H9 (cell line): ENCODE measurements around the gene PNPO. TPM values are rescaled to one million over a fixed set of nuclear protein-coding genes. Genes with fewer than 3 reads are reported as not detected.
A peak's percentile ranks its signal among the peaks of the same experiment; 100 is the strongest.

Experiments
- DNase-seq: peaks from one replicate; pipeline ENCODE4 v3.0.0-alpha.2; 2017
- H2AFZ ChIP-seq: one replicate; pipeline ENCODE4 v1.6.1; 2013; ENCODE audit warnings: mild to moderate bottlenecking, low read length, control low read depth, moderate library complexity
- H2AK5ac ChIP-seq: 2 replicates; pipeline ENCODE4 v1.6.1; 2013; ENCODE audit warnings: low read length, control low read depth, mixed read lengths; ENCODE audit not compliant: insufficient read length
- H2BK120ac ChIP-seq: one replicate; pipeline ENCODE4 v1.6.1; 2013; ENCODE audit warnings: low read depth, mild to moderate bottlenecking, low read length, control low read depth, inconsistent platforms; ENCODE audit not compliant: poor library complexity, severe bottlenecking
- H2BK12ac ChIP-seq: 2 replicates; pipeline ENCODE4 v1.6.1; 2013; ENCODE audit warnings: low read length, control low read depth, mixed read lengths, low read depth; ENCODE audit not compliant: insufficient read length
- H2BK15ac ChIP-seq: 2 replicates; pipeline ENCODE4 v1.6.1; 2013; ENCODE audit warnings: low read depth, low read length, control low read depth
- H2BK20ac ChIP-seq: one replicate; pipeline ENCODE4 v1.6.1; 2013; ENCODE audit warnings: low read depth, mild to moderate bottlenecking, low read length, control low read depth, inconsistent platforms; ENCODE audit not compliant: poor library complexity, severe bottlenecking
- H2BK5ac ChIP-seq: 2 replicates; pipeline ENCODE4 v1.6.1; 2013; ENCODE audit warnings: low read length, control low read depth, mixed read lengths; ENCODE audit not compliant: insufficient read length
- H3K14ac ChIP-seq: 2 replicates; pipeline ENCODE4 v1.6.1; 2013; ENCODE audit warnings: low read length, control low read depth; ENCODE audit not compliant: insufficient read depth
- H3K18ac ChIP-seq: 2 replicates; pipeline ENCODE4 v1.6.1; 2013; ENCODE audit warnings: low read depth, mild to moderate bottlenecking, mixed read lengths, low read length, control low read depth; ENCODE audit not compliant: insufficient read length
- H3K23ac ChIP-seq: 2 replicates; pipeline ENCODE4 v1.6.1; 2013; ENCODE audit warnings: low read length, control low read depth, mixed read lengths, low read depth; ENCODE audit not compliant: insufficient read length
- H3K23me2 ChIP-seq: 2 replicates; pipeline ENCODE4 v1.6.1; 2013; ENCODE audit warnings: low read depth, mild to moderate bottlenecking, mixed read lengths, low read length, control low read depth; ENCODE audit not compliant: insufficient read length, poor library complexity, severe bottlenecking
- H3K27ac ChIP-seq: 2 replicates; pipeline ENCODE4 v1.5.1; 2013; ENCODE audit warnings: low read length, control low read depth, mixed read lengths, low read depth; ENCODE audit not compliant: insufficient read length
- H3K27me3 ChIP-seq: 2 replicates; pipeline ENCODE4 v1.6.1; 2013; ENCODE audit warnings: low read length, control low read depth, inconsistent platforms; ENCODE audit not compliant: insufficient read depth
- H3K4ac ChIP-seq: 2 replicates; pipeline ENCODE4 v1.6.1; 2013; ENCODE audit warnings: low read depth, mild to moderate bottlenecking, control low read depth, inconsistent platforms, low read length, moderate library complexity
- H3K4me1 ChIP-seq: 2 replicates; pipeline ENCODE4 v1.6.1; 2013; ENCODE audit warnings: low read length, control low read depth, inconsistent platforms; ENCODE audit not compliant: insufficient read depth
- H3K4me2 ChIP-seq: 2 replicates; pipeline ENCODE4 v1.6.1; 2013; ENCODE audit warnings: low read length, control low read depth, mixed read lengths; ENCODE audit not compliant: insufficient read length, insufficient read depth
- H3K56ac ChIP-seq: 2 replicates; pipeline ENCODE4 v1.6.1; 2013; ENCODE audit warnings: low read depth, mild to moderate bottlenecking, mixed read lengths, low read length, control low read depth; ENCODE audit not compliant: insufficient read length
- H3K79me1 ChIP-seq: 2 replicates; pipeline ENCODE4 v1.6.1; 2013; ENCODE audit warnings: low read depth, mild to moderate bottlenecking, moderate library complexity, low read length, control low read depth, inconsistent platforms; ENCODE audit not compliant: insufficient read depth, poor library complexity, severe bottlenecking
- H3K79me2 ChIP-seq: 2 replicates; pipeline ENCODE4 v1.6.1; 2013; ENCODE audit warnings: low read length, control low read depth, inconsistent platforms; ENCODE audit not compliant: insufficient read depth
- H3K9ac ChIP-seq: 2 replicates; pipeline ENCODE4 v1.6.1; 2013; ENCODE audit warnings: low read length, control low read depth, mixed read lengths; ENCODE audit not compliant: insufficient read length; ENCODE audit errors: extremely low read depth
- H3K9me3 ChIP-seq: one replicate; pipeline ENCODE4 v1.6.1; 2013; ENCODE audit warnings: low read depth, low read length, inconsistent platforms; ENCODE audit not compliant: control insufficient read depth
- H3T11ph ChIP-seq: one replicate; pipeline ENCODE4 v1.6.1; 2013; ENCODE audit warnings: mild to moderate bottlenecking, low read length, control low read depth, inconsistent platforms
- H4K20me1 ChIP-seq: one replicate; pipeline ENCODE4 v1.6.1; 2013; ENCODE audit not compliant: control insufficient read depth, insufficient read length, insufficient read depth
- H4K5ac ChIP-seq: 2 replicates; pipeline ENCODE4 v1.6.1; 2013; ENCODE audit warnings: low read depth, mild to moderate bottlenecking, mixed read lengths, low read length, control low read depth; ENCODE audit not compliant: insufficient read length
- H4K8ac ChIP-seq: replicated peaks from 2 replicates; pipeline ENCODE4 v1.6.1; 2013; ENCODE audit warnings: low read length, control low read depth, mixed read lengths, low read depth; ENCODE audit not compliant: insufficient read length
- H4K91ac ChIP-seq: 2 replicates; pipeline ENCODE4 v1.6.1; 2013; ENCODE audit warnings: low read depth, mild to moderate bottlenecking, moderate library complexity, mixed read lengths, low read length, control low read depth; ENCODE audit not compliant: insufficient read length
- H3K27ac Mint-ChIP-seq, 3 experiments: 2 replicates in 2 of 3; 3 replicates in 1 of 3; pipeline ENCODE4 v1.8.0; 2020 to 2021; ENCODE audit warnings: mixed read lengths in 3 of 3, mild to moderate bottlenecking in 1 of 3, moderate library complexity in 1 of 3
- H3K27me3 Mint-ChIP-seq: 2 replicates; pipeline ENCODE4 v1.8.0; 2021; ENCODE audit warnings: low read depth, mild to moderate bottlenecking, moderate library complexity, mixed read lengths
- H3K36me3 Mint-ChIP-seq, 3 experiments: 2 replicates in 2 of 3; 3 replicates in 1 of 3; pipeline ENCODE4 v1.8.0; 2020 to 2021; ENCODE audit warnings: low read depth in 3 of 3, mixed read lengths in 3 of 3; ENCODE audit not compliant: insufficient read depth in 1 of 3
- H3K4me1 Mint-ChIP-seq, 2 experiments: 2 replicates each; pipeline ENCODE4 v1.8.0; 2020; ENCODE audit warnings: mixed read lengths in 2 of 2
- H3K4me3 Mint-ChIP-seq, 2 experiments: 2 replicates in 1 of 2; 3 replicates in 1 of 2; pipeline ENCODE4 v1.8.0; 2020 to 2021; ENCODE audit warnings: mild to moderate bottlenecking in 2 of 2, mixed read lengths in 2 of 2, moderate library complexity in 1 of 2
- H3K9me3 Mint-ChIP-seq, 2 experiments: 2 replicates in 1 of 2; 3 replicates in 1 of 2; pipeline ENCODE4 v1.8.0; 2020; ENCODE audit warnings: mild to moderate bottlenecking in 2 of 2, mixed read lengths in 2 of 2, moderate library complexity in 1 of 2
- WGBS: extraction: QIAGEN DNeasy Blood & Tissue Kit; methylation state at CpG from one replicate; pipeline ENCODE4 v1.1.7; 2013; ENCODE audit warnings: missing lambda C conversion rate, low lambda C conversion rate, mixed read lengths; ENCODE audit not compliant: insufficient read length; ENCODE audit errors: extremely low coverage; 5-methylcytosine and 5-hydroxymethylcytosine counted together
- total RNA-seq: library from RNA; stranded (reverse); gene quantifications from 2 replicates; pipeline ENCODE4 v1.2.1, GENCODE V29; 2021
- TF ChIP-seq, protein P1 (sequence below): fragments of 200-600 bp; sonication (generic); conservative IDR thresholded peaks from 3 replicates; pipeline ENCODE4 v1.8.0; 2021; ENCODE audit warnings: antibody characterized with exemption, mild to moderate bottlenecking

PNPO gene
- total RNA-seq, 1 experiment from 2014 or later: 6.7 TPM

DNA sequence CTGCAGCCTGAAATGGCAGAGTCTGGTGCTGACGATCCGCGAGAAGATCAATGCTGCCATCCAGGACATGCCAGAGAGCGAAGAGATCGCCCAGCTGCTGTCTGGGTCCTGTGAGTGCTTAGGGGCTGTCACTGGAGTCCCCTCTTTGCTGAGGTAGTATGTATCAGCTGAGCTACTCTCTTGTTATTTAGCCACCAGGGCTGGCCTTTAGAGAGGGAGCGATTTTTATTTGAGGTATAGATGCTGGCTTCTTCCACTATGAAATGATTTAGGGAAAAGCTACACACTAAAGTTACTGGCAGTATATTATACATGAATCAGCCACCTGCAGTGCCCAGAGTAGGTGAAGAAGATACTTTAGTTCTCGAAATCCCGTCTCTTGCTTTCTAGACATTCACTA, 32.2 kb downstream of the PNPO start:
- no peaks in the 10 kb centered on the region for H3K9me3 ChIP-seq
- no peak overlapping the region for H2BK120ac ChIP-seq
- H3K27ac Mint-ChIP-seq: peak overlapping the region in 1 of 3 experiments; percentile 34; a peak in 1 of 7 replicates
- H2BK12ac ChIP-seq: no peak overlapping the region
- no peak overlapping the region for H3K4ac ChIP-seq
- no peak overlapping the region for H3K4me2 ChIP-seq
- TF ChIP-seq, protein P1, sequence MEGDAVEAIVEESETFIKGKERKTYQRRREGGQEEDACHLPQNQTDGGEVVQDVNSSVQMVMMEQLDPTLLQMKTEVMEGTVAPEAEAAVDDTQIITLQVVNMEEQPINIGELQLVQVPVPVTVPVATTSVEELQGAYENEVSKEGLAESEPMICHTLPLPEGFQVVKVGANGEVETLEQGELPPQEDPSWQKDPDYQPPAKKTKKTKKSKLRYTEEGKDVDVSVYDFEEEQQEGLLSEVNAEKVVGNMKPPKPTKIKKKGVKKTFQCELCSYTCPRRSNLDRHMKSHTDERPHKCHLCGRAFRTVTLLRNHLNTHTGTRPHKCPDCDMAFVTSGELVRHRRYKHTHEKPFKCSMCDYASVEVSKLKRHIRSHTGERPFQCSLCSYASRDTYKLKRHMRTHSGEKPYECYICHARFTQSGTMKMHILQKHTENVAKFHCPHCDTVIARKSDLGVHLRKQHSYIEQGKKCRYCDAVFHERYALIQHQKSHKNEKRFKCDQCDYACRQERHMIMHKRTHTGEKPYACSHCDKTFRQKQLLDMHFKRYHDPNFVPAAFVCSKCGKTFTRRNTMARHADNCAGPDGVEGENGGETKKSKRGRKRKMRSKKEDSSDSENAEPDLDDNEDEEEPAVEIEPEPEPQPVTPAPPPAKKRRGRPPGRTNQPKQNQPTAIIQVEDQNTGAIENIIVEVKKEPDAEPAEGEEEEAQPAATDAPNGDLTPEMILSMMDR: no peak
- H3K79me1 ChIP-seq: no peaks in the 10 kb centered on the region
- no peak overlapping the region for H2BK5ac ChIP-seq
- no peak overlapping the region for H3K9ac ChIP-seq
- no peak overlapping the region for H3K23ac ChIP-seq
- no peak overlapping the region for H3K56ac ChIP-seq
- no peak overlapping the region for H2BK15ac ChIP-seq
- peaks cover 9 to 13% of the 10 kb centered on the region in 2 experiments for H3K4me1 Mint-ChIP-seq
- H3K18ac ChIP-seq: no peak overlapping the region
- H3K27me3 ChIP-seq: no peaks in the 10 kb centered on the region
- no peak overlapping the region for H3K27ac ChIP-seq
- no peak overlapping the region for H2AK5ac ChIP-seq
- H4K5ac ChIP-seq: no peak overlapping the region
- H3K9me3 Mint-ChIP-seq: no peaks in the 10 kb centered on the region
- no peak overlapping the region for H2BK20ac ChIP-seq
- H3K4me1 ChIP-seq: no peaks in the 10 kb centered on the region
- no peaks in the 10 kb centered on the region for H3K79me2 ChIP-seq
- peaks cover 2% of the 10 kb centered on the region for H3K23me2 ChIP-seq
- no peak overlapping the region for H3T11ph ChIP-seq
- H4K91ac ChIP-seq: no peak overlapping the region
- no CpG with 5 or more reads among the region's 8 CpGs for WGBS
- peaks cover 19 to 52% (median 43%) of the 10 kb centered on the region in 3 experiments; a peak in 6 of 7 replicates for H3K36me3 Mint-ChIP-seq
- DNase-seq: no peak
- no peak overlapping the region for H2AFZ ChIP-seq
- no peak overlapping the region for H4K8ac ChIP-seq
- H3K27me3 Mint-ChIP-seq: peaks cover 8% of the 10 kb centered on the region; the same call in 1 of the 2 replicates
- H3K14ac ChIP-seq: no peak overlapping the region
- H3K4me3 Mint-ChIP-seq: no peak overlapping the region
- no peaks in the 10 kb centered on the region for H4K20me1 ChIP-seq
